NOMO-1 (cell line): ENCODE data around the gene HIVEP2.
A peak's percentile ranks its signal among the peaks of the same experiment; 100 is the strongest.

Experiments used
- DNase-seq, 2 experiments: peaks; one replicate each; lab custom pipeline; 2025; ENCODE audit not compliant: unreplicated experiment in 2 of 2; lab: John Stamatoyannopoulos, UW

Gene HIVEP2

GRCh38 chr6:142751452-142751851 is 193.5 kb downstream of the HIVEP2 start:
- no peak for DNase-seq

GRCh38 chr6:142750998-142751397 is 194.0 kb downstream of the HIVEP2 start:
- no peak for DNase-seq

- DNase-seq = no peak
Observed at GRCh38 chr6:142749556-142749955, 195.4 kb downstream of the HIVEP2 start.

GRCh38 chr6:142746524-142746923 is 198.5 kb downstream of the HIVEP2 start:
- DNase-seq = no peak

GRCh38 chr6:142744836-142745235 is 200.1 kb downstream of the HIVEP2 start:
- no peak for DNase-seq

GRCh38 chr6:142740449-142740848 is 204.5 kb downstream of the HIVEP2 start:
- DNase-seq = no peak

- DNase-seq = no peak
Observed at GRCh38 chr6:142738731-142739130, 206.2 kb downstream of the HIVEP2 start.

GRCh38 chr6:142738035-142738396 is 207.0 kb downstream of the HIVEP2 start:
- no peak for DNase-seq

- DNase-seq = peak; percentile 9 to 23
Observed at GRCh38 chr6:142737368-142738034, 207.5 kb downstream of the HIVEP2 start.

- DNase-seq = no peak
Observed at GRCh38 chr6:142735204-142735603, 209.8 kb downstream of the HIVEP2 start.

GRCh38 chr6:142732790-142733189 is 212.2 kb downstream of the HIVEP2 start:
- DNase-seq = no peak

- no peak for DNase-seq
Observed at GRCh38 chr6:142731611-142732010, 213.4 kb downstream of the HIVEP2 start.

GRCh38 chr6:142729618-142730017 is 215.4 kb downstream of the HIVEP2 start:
- no peak for DNase-seq

GRCh38 chr6:142728910-142729481 is 216.0 kb downstream of the HIVEP2 start:
- DNase-seq = peak; percentile 46 to 78

GRCh38 chr6:142728364-142728763 is 216.6 kb downstream of the HIVEP2 start:
- DNase-seq = no peak

GRCh38 chr6:142726616-142727015 is 218.4 kb downstream of the HIVEP2 start:
- no peak for DNase-seq

GRCh38 chr6:142725024-142725770 is 219.8 kb downstream of the HIVEP2 start:
- peak in 1 of 2 experiments; percentile 21 for DNase-seq

- DNase-seq = no peak
Observed at GRCh38 chr6:142722841-142723240, 222.1 kb downstream of the HIVEP2 start.

- peak in 1 of 2 experiments; percentile 43 for DNase-seq
Observed at GRCh38 chr6:142722012-142722411, 223.0 kb downstream of the HIVEP2 start.

- peak; percentile 71 to 90 for DNase-seq
Observed at GRCh38 chr6:142721215-142721920, 223.6 kb downstream of the HIVEP2 start.

GRCh38 chr6:142718667-142719191 is 226.2 kb downstream of the HIVEP2 start:
- no peak for DNase-seq
